ENCODE measurements around the gene FRMD6. TPM values are rescaled to one million over a fixed set of nuclear protein-coding genes. Genes with fewer than 3 reads are reported as not detected.

FRMD6 gene
- total and polyA plus RNA-seq, 10 of the 15 experiments (the other 5 are each of a cell fraction or from before 2014, with no cell fraction given) = 0.86 to 7.8 (median 3.3) TPM

DNA sequence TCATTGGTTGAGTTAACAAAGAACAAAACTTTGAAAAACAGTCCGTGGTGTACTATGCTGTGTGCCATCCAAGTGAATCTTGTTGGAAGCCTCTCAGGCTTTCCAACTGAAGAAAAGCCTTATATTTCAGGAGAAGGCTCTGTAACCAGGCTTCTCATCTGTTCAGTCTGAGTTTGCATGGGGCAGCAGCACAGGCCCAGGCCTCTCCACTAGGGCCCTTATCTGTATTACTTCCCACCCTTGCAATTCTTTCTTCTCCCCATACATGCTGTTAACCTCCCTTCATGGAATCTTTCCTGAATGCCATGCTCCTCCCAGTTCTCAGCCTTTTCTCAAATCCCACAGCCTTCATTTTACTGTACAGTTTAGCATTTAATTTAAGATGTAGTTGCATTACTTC lies 28.3 kb downstream of the FRMD6 start:
- Histone ChIP-seq H3K4me2 (ENCODE audit: control insufficient read depth, insufficient read depth) (no peak overlapping the region), H3K27me3 (replicated peaks in 1 of 2; ENCODE audit: control insufficient read depth in 2 of 2, insufficient read depth in 2 of 2, low read length in 1 of 2) (peaks cover 0 to 2% of the 10 kb centered on the region in 2 experiments; a peak in 1 of 4 replicates), H2AFZ (ENCODE audit: control insufficient read depth, low read depth, low read length) (no peak overlapping the region), H3K9ac (ENCODE audit: control insufficient read depth, insufficient read depth, low read length) (no peak overlapping the region), H3K9me3 (replicated peaks; ENCODE audit: control insufficient read depth, insufficient read depth, low read length) (no peaks in the 10 kb centered on the region), H3K36me3 (ENCODE audit: control insufficient read depth in 2 of 2, insufficient read depth in 2 of 2, low read length in 1 of 2) (no peaks in the 10 kb centered on the region), H3K27ac (ENCODE audit: control insufficient read depth, insufficient read depth) (no peak overlapping the region), H3K79me2 (ENCODE audit: control insufficient read depth, insufficient read depth, low read length) (no peaks in the 10 kb centered on the region), H4K20me1 (ENCODE audit: control insufficient read depth, insufficient read depth) (no peaks in the 10 kb centered on the region), H3K4me3 (no peak overlapping the region), H3K4me1 (ENCODE audit: control insufficient read depth, insufficient read depth, low read length) (no peaks in the 10 kb centered on the region)
- CTCF ChIA-PET = no interaction called here
- no peak for ATAC-seq
- SMC1A ChIA-PET (ENCODE audit: uncharacterized antibody, unreplicated experiment) = no interaction called here
- in situ Hi-C loops (cut with MboI) = no loop called here
- no TSS peak for BruUV-seq (replicated peaks)
- no peak for TF ChIP-seq KDM1A (IDR thresholded peaks at IDR 0.05; ENCODE audit: borderline replicate concordance)
- TF ChIP-seq STAT3 (IDR thresholded peaks at IDR 0.05; ENCODE audit: low read depth, low read length) = no peak
- TF ChIP-seq SREBF1 (IDR thresholded peaks at IDR 0.05; ENCODE audit: low read length) = no peak
- TF ChIP-seq ELK1 (IDR thresholded peaks at IDR 0.05; ENCODE audit: low read depth, low read length) = no peak
- TF ChIP-seq HSF1 (IDR thresholded peaks at IDR 0.05; ENCODE audit: low read depth, low read length) = no peak
- no peak for TF ChIP-seq ZNF592 (IDR thresholded peaks at IDR 0.05)
- no peak for TF ChIP-seq SMAD1 (IDR thresholded peaks at IDR 0.05; ENCODE audit: low read depth, partially characterized antibody)
- no peak for TF ChIP-seq TBL1XR1 (IDR thresholded peaks at IDR 0.05; ENCODE audit: low read depth, low read length)
- TF ChIP-seq SMC3 (IDR thresholded peaks at IDR 0.05; ENCODE audit: borderline replicate concordance, low read length) = no peak
- TF ChIP-seq PRDM15 (CRISPR knock-in tag; IDR thresholded peaks at IDR 0.05) = no peak
- no peak for TF ChIP-seq TCF12 (IDR thresholded peaks at IDR 0.05; ENCODE audit: low read depth, low read length)
- no peak for TF ChIP-seq JUND (IDR thresholded peaks at IDR 0.05; ENCODE audit: low read depth, low read length)
- TF ChIP-seq FOXK2 (IDR thresholded peaks at IDR 0.05) = no peak
- intact Hi-C loops (cut with micrococcal nuclease; ENCODE audit: unreplicated experiment) = no loop called here
- RAD21 ChIA-PET (ENCODE audit: unreplicated experiment) = no interaction called here
- WGBS (ENCODE audit: insufficient coverage, insufficient replicate concordance, low lambda C conversion rate, missing lambda C conversion rate) = 56% methylated on average over 1 of the region's 1 CpG
- POLR2A ChIA-PET = no interaction called here
- no peak for FAIRE-seq
- DNase-seq (ENCODE audit: low read depth, low spot score) = no peak
